Epithelial cell of proximal tubule (primary cell): ENCODE measurements around the gene MBL2. TPM values are rescaled to one million over a fixed set of nuclear protein-coding genes. Genes with fewer than 3 reads are reported as not detected.

Experiments
- DNase-seq: peaks from one replicate; pipeline ENCODE4 v3.0.0-alpha.2; 2011; ENCODE audit warnings: low read depth
- H3K4me3 ChIP-seq: 2 replicates; pipeline ENCODE4 v1.5.1; 2011; ENCODE audit warnings: low read depth, mild to moderate bottlenecking, low read length
- CTCF ChIP-seq: conservative IDR thresholded peaks from 2 replicates; pipeline ENCODE4 v1.5.1; 2012; ENCODE audit warnings: low read depth, mild to moderate bottlenecking, low read length
- total RNA-seq: library from RNA; depleted of rRNA; stranded (reverse); fragments of >200 nt; gene quantifications from 2 replicates; pipeline ENCODE4 v1.2.3, GENCODE V29; 2015

MBL2 gene
- total RNA-seq, 1 donor from 2014 or later = not detected

DNA sequence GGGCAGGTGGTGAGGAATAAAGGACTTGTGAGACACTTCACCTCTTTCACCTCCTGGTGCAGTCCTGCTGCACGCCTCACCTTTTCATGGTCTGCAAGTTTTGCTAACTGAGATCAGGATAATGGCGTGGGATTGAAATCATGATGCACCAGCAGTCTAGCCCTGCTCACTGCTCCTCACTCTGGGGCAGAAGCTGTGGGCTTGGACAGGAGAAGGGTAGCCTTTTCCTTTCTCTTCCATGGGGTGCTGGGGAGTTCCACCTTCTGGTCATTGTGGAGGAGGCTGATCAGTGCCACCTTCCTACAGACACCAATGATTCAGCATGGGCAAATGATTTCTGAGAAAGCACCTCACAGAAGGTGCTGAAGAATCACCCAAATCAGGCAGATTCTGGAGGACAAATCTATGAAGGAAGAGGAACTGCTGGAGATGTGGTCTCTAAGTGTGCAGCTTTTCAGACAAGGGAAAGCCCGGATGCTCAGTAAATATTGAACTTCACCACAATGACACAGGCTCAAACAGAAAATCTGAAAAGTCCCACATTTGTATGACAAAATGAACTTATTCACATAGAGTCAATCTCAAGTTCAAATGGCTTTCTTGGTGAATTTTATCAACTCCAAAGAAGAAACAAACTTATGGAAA is 19.7 kb downstream of the MBL2 start:
- TF ChIP-seq CTCF = no peak
- H3K4me3 ChIP-seq = no peak overlapping the region
- DNase-seq = no peak

DNA sequence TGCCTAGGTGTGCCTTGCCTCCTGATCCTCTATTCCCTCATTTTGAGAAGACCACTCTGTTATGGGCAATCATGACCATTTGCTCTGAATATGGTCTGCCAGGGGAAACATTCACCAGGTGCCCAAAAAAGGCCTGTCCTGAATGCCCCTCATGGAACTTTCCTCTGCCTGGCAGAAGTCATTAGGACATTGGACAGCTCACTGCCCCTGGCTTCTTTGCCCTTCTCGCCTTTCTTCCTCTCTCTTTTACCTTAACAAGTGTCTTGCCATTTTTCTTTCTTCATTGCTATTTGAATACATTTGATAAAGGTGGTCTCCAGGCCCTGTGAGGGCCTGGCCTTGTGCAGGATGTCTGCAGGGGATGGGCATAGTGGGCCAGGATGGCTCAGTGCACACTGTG is 20.3 kb downstream of the MBL2 start:
- no peak for TF ChIP-seq CTCF
- no peak overlapping the region for H3K4me3 ChIP-seq
- no peak for DNase-seq

DNA sequence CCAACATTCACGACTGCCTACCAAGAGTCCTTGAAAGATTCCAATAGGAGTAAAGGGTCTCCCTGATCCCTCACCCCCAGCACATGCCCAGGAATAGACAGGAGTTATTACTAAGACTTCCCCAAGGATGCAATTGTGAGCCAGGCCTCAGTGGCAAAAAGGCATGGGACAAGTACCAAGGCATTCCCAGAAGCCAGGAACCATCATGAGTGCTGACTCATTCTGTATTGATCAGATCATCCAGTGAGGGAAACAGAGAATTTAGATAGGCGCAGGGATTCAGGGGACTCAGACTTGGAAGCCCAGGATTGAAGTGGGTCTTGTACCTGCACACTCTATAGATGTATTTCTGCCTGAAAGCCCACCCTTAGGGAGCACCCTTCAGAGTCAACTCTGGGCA is 21.2 kb downstream of the MBL2 start:
- no peak for TF ChIP-seq CTCF
- no peak for DNase-seq
- no peak overlapping the region for H3K4me3 ChIP-seq

- TF ChIP-seq CTCF = no peak
- no peak overlapping the region for H3K4me3 ChIP-seq
- no peak for DNase-seq
Observed at GRCh38 chr10:52750629-52751028, 22.0 kb downstream of the MBL2 start.

DNA sequence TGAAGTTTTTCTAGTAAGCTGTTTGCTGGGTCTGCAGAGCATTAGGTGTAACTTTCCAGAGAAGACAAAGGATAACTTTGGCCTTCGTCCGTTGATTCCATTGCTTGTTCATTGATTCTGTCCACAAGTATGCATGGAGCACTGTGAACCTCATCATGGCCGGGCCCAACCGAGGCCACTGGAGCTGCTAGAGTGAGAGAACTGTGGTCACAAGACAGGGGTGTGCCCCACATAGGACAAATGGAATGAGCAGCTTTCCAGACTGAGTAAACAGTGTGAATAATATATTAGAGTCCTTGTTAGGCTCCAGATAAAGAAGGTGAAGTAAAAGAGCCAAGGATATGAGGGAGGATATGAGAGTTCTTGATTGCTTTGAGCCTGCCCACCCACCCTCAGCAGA is 24.9 kb downstream of the MBL2 start:
- H3K4me3 ChIP-seq = no peak overlapping the region
- no peak for TF ChIP-seq CTCF
- DNase-seq = no peak

DNA sequence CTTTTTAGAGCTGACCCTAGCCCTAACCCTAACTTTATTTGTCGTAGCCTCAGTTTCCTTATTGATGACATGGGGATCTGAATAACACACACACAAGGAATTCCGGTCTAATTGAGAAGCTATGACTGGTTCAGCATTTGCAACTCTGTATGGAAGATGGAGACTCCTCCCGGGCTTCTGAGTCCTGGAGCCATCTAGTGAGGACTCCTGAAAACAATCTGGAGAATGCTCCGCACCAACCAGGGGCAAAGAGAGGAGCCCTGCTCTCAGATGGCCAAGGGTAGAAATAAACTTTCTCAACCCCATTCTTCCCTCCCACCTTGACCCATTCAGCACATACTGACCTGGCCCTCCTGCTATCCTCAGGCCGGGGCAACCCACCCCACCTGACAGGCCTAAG is 26.4 kb downstream of the MBL2 start:
- no peak for DNase-seq
- no peak for TF ChIP-seq CTCF
- no peak overlapping the region for H3K4me3 ChIP-seq

GRCh38 chr10:52744057-52744805 is 28.4 kb downstream of the MBL2 start:
- no peak for DNase-seq
- no peak for TF ChIP-seq CTCF
- no peak overlapping the region for H3K4me3 ChIP-seq
